DMS114 treated with DMSO at 0.1 percent for 48 hours (cell line): ENCODE measurements around the gene SYPL1.
"Not testable (repeated sequence)": the region's sequence is repeated elsewhere in the genome, so short reads cannot be mapped to it uniquely, and the experiment has no call there.

ENCODE experiments used
- DNase-seq: peaks from one replicate; lab custom pipeline; 2025; ENCODE audit not compliant: unreplicated experiment; lab: John Stamatoyannopoulos, UW

SYPL1 gene

DNA sequence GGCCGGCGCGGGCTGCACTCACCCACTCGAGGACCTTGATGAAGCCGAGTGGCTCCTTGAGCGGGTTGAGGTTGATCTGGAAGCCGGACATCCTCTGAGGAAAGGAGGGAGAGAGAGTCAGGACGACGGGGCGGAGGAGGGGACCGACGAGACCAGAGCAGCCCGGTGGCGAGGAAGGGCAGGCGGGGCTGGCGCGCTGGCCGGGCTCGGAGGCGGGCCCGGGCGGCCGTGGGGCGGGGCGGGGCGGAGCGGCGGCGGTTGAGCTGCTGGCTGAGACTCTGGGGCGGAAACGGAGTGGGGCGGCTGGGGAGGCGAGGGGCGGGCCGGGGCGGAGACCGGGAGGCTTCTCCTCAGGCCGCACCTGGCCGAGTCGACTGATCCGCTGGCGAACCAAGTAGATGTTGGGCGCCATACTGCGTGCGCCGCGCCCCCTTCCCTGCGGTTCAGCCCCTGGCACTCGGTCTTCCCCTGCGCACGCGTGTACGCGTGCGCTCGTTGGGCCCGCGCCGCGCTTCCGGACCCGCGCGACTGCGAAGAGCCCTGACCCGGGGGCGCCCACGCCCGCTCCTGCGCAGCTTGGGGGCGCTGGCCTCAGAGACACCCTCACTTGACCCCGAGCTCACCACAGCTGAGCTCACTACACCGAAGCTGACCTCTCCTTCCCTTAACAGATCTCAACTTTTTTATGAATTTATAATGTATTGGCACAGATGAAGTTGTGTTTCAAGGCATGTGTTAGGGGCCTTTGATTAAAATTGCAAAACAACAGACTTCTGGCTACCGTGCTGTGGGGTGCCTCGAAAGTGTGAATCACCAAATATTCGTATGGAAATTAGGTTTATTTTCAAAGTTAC lies at the start of gene SYPL1:
Gene SYPL1, minus strand, starts transcription at position 195 of the 854 bp plus-strand sequence. Its CDS starts 104 bp downstream, at position 91.
- DNase-seq, result peak; percentile 70

DNA sequence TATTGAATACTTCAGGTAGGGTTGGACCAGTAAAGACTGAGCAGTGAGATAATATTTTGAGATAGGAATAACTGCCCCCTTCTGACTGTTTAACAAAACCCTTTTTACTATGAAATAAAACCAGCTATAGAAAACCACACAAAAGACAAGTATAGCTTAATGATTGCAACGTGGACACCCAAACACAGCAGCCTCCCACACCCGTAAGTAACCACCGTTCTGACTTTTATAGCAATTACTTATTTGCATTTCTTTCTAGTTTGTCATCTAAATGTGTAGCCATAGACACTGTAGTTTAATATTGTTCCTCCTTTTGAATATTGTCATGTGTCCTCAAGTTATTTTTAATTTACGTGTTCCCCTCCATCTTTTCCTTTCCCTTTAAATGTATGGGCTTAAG lies 42.9 kb upstream of the SYPL1 start:
- DNase-seq, result no peak

DNA sequence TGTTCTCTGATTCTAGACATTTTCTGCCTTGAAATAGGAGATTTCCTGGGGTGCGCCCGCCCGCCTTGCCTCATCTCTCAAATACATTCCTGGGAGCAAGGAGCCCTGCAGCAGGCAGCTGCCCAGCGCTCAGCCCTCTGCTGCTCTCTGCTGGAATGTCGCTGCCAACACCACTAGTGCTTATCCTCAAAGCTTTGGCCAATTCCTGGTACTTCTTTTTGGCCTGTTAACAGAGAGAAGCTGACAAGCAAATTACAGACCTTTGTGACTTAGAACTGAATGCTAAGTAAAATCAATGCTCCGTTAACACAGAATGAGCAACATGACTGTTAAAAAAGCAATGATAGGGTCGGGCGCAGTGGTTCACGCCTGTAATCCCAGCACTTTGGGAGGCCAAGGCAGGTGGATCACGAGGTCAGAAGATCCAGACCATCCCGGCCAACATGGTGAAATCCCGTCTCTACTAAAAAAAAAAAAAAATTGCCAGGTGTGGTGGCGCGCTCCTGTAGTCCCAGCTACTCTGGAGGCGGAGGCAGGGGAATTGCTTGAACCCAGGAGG lies 41.9 kb upstream of the SYPL1 start:
- peak; percentile 70 for DNase-seq

DNA sequence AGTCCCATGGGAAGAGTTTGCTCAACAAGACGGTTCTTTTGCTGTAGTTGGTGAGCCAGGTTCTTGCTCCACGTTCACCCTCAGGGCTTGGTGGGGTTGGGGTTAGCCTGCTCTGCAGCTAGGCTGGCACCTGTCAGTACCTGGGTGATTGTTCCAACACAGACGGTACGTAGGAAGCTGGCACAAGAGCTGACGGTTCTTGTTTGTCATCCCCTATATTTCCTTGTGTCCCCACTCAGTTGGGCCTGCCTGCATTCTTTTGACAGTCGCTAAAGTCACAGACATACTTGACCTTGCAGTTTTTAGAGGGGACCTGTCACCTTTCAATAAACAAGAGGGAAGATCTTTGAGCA lies 40.2 kb upstream of the SYPL1 start:
- DNase-seq, result no peak

DNA sequence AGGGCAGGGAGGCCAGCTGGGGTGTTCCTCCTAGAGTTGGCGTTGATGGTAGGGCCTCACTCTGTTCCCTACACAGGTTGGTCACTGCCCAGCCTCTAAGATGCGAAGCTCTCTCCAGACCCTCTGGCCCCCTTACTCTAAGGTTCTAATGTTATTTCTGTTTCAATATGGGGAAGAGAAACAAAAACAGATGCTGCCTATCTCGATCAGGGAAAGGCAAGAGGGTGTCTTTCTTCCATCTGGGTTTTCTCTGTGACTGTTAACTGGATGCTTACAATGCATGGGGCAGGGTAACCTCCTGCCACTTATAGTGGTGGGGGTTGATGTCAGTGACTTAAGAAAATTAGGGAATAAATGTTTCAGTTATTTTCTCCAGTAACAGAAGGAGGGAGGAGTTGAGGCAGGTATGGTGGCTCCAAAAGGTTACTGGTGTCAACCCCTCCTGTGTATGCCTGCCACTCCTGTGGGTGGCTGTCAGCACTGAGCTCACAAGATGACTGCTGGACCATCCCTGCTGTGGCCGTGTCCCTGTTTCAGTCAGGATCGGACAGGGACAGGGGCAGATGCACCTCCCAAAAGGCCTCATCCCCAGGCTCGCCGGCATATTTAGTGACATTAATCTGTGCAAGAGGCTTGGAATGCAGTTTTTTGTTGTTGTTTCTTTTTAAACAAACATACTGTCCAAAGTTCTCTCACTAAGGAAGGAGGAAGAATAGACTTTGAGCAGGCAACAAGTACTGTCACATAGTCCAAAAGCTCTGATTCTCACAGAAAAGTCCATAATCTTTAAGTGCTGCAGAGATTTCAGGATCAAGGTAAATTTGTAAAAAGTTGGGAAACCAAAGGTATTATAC lies 39.6 kb upstream of the SYPL1 start:
- DNase-seq, result no peak

DNA sequence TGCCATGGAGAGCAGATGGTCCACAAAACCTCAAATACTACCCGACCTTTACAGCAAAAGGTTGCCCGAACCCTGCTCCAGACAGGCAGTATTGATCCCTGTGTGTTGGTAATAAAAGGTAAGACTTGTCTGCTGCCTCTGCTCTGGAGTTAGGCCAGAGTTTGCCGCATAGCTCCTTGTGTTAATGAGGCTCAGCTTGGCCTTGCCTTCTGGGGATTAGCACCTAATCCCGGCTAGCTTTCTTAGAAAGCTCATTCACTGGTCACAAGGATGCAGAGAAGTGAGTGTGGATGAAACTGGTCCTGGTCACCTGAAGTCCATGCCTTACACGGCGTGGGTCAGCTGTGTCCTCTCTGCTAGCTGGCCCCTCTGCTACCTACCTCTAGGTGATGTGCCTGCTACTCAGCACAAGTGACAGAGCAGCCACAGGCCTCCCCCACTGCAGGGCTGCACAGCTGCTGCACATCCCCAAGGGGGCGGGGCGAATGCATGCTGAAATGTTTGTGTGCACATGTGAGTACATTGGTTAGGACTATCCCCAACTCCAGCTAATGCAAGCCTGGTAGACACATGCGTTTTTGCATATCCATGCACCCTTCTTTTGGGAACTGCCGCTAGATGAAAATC lies 31.7 kb upstream of the SYPL1 start:
- DNase-seq, result no peak

DNA sequence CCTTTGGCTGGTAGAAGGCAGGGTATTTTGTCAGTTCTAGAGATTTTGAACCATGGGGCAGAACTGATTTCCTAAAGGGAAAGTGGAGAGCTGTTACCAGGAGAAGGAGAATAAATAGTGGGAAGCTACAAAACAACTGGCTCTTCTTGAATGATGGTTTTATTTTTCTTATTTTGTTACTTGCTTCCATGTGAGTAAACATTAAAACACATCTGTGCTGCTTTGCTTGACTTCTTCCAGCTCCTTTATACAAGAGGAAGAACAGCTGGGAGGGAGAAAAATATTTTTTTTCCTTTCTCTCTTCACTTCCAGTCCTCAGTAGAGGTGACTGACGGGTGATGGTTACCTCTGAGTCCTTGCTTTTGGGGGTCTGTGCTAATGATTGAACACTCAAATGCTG lies 30.0 kb upstream of the SYPL1 start:
- DNase-seq, result no peak

DNA sequence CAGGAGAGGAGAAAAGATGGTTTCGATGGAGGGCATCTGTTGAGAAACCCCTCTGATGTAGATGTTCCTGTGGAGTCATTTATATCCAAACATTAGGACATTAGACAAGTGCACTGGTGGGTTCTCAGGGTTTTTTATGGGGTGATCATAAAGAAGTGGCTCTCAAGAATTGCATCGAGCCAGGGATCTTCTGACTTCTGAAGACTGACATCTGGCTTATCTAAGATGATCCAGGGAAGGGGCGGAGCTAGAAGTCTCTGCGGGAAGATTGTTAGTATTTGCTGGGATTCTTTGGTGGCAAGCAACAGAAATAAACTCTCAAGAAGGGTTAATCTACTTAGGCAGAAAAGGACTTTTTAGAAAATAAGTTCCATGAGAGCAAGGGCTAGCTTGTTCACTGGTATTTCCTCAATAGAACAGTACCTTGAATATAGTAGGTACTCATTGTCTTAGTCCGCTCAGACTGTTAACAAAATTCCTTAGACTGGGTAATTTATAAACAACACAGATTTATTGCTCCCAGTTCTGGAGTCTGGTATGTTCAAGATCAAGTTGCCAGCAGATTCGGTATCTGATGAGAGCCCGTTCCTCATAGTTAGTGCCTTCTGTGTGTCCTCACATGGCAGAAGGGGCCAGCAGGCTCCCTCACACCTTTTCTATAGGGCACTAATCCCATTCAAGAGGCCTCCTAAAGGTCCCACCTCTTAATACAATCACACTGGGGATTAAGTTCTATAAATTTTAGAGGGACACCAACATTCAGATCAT lies 28.5 kb upstream of the SYPL1 start:
- DNase-seq, result no peak

DNA sequence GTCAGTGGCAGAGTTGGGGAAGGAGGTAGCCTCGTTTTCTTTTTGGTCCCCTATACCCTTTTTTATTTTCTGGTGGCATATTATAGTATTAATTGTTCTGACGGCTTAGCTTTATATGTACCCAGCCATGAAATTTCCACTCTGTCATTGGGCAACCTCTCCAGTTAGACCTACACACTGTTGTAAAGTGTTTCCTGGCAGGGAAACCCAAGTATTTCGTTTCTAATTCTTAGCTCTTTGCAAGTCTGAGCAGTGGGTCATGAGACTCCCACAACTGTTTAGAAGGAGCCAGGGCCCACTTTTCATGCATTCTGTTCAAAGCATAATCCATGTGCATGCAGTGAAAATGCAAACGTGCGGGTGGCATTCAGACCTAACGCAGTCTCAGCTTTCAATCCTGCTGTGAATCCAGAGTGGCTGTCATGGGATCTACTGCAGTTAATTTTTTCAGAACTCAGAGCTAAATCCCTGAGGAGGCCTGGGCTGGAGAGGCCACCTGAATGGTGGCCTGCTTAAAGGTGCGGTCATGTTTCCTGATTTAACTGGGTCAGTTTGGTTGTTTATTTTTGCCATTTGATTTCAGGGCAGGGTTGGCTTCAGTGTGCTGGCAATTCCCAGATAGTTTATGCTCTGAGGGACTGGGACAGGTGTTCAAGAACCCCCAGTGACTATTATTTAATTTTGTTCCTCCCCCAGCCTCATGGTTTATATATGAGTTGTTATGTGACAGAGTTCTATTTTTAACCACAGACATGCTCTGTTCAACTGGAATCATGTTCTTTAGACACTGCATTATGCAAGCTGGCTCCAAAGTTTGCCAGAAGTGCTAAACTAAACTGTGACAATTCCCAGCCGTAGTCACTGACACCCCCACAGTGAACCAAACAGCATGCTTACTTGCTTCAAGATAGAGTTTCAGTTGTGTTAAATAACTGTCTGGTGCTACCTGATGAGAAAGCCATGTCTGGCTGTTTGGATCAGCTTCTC lies 27.4 kb upstream of the SYPL1 start:
- DNase-seq, result no peak

DNA sequence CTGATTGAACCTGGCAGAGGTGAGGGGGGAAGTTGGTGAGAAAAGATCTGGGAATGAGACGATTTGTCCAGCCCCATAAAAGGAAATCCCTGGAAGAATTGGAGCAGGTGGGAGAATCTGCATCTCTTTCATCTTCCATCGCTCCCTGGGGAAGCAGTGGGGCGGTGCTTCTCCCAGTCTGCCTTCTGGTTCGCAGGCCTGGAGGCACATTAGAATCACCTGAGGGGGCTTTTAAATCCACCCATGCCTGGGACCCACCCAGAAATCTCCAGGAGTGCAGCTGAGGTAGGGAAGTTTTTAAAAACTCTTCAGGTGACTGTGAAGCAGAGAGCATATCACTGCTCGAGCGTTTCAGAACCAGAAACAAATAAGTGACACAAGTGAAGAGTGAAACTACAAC lies 26.7 kb upstream of the SYPL1 start:
- no peak for DNase-seq

DNA sequence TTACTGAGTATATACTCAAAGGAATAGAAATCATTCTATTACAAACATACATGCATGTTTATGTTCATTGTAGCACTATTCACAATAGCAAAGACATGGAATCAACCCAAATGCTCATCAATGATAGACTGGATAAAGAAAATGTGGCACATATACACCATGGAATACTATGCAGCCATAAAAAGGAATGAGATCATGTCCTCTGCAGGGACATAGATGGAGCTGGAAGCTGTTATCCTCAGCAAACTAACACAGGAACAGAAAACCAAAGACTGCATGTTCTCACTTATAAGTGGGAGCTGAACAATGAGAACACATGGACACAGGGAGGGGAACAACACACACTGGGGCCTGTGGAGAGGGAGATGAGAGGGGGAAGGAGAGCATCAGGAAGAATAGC lies 26.1 kb upstream of the SYPL1 start:
- DNase-seq, result not testable (repeated sequence)

DNA sequence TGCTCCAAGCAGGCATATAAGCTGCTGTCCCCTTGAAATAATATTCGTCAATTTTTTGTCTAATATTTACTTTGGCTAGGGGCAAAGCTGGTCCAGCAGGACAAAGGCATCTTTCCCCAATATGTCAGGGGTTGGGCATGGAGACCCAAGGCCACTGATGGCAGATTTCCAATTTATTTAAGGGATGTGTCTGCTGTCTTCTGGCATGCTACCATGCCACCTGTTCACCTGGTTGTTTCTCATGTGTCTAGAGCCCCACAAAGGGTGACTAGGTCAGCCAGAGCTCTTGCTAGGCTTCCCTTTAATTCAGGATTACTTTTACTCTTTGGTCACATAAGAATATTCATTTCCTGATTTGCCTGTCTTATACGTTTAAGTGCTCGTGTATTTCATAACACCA lies 22.1 kb upstream of the SYPL1 start:
- no peak for DNase-seq

DNA sequence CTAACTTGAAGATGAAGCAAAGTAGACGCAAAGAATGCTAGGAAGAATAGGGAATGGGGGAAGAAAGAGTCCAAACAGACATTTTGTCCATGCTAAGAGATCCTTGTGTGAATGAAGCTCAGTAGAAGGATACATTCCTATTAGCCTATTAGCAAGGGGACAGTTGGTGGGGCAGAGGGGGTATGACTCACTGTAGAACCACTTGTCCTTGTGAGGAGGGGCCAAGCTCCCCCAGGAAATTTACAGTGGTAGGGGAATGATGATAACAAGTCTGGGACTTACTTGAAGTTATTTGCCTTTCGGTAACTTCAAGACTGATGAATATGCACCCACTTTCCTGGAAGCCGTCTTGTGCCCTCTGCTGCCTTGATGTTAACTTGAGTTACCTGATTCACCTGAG lies 17.2 kb upstream of the SYPL1 start:
- DNase-seq, result no peak

DNA sequence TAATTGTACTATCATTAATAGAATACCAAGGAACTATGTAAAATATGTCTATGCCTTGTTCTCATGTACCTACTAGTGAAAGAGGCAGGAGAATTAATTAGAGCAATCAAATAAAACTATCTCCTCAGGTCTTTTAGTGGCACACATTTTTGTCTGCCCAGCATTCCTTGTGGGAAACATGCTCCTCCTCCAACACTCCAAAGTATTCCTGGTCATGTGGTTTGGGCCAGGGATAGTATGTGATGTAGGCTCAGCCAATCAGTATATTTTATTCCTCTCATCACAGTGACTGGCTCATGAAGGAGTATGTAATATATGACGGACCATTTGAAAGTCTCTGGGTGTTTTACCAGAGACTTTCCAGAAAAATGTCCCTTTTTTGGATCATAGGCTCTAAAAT lies 16.7 kb upstream of the SYPL1 start:
- DNase-seq, result no peak

DNA sequence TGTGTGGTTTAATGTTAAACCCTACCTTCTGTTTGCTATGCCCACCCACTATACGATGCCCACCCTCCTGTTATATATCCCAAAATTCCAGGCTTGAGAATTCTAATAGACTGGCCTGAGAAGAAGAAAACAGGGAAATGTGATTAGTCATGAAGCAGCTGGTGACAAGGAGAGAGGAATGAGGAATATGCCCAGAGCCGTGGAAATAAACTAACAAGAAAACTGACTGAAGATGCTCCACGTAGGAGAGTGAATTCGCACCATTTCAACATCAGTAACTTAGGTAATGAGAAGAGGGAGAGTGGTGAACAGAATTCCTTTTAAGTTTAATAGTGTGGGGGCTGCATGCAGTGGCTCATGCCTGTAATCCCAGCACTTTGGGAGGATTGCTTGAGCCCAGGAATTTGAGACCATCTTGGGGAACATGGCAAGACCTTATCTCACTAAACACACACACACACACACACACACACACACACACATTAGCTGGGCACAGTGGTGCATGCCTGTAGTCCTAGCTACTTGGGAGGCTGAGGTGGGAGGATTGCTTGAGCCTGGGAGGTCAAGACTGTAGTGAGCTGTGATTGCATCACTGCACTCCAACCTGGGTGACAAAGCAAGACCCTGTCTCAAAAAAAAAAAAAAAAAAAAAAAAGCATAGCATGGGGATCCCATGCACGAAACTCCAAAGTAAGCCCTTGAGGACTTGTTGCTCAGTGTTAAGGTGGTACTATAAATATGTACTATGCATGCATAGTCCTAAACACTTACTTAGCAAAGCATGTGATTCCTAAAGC lies 16.1 kb upstream of the SYPL1 start:
- DNase-seq, result no peak

DNA sequence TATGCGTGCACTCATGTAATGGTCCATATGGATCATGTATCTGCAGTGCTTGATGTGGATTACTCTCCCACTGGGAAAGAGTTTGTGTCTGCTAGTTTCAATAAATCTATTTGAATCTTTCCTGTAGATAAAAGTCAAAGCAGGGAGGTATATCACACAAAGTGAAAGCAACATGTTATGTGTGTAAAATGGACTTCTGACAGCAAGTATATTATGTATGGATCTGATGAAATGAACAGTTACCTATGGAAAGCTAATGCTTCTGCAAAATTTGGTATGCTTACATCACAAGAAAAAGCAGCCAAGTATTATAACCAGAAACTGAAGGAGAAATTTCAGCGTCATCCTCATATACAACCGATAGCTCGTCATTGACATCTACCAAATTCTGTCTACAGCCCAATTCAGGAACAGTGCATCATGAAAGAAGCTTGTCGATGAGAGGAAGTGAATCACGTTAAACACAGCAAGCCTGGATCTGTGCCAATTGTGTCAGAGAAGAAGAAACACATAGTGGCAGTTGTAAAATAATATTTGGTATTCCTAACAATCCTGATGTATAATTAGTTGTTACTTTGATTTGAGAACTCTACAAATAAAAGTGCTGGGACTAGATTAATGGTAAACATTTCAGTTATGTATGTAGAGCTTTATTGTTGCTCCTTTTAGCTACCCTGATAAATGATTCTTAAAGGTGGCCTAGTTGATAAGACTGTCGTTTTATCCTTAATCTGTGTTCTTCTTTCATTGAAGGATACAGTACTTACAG lies 14.2 kb upstream of the SYPL1 start:
- DNase-seq, result no peak

DNA sequence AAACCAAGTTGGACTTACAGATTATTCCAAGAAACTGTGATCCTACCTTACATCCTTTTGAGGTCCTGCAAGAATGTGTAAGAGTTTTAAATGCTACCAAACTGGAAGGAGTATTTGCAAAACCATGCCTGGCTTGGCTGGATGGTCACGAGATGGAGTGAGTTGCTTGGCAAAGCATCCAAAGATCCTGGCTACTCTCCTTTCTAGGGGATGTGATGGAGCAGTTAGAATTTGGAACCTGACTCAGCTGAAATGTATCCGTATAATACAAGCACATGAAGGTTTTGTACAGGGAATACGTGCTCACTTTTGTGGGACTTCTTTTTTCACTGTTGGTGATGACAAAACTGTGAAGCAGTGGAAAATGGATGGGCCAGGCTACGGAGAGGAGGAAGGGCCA lies 13.3 kb upstream of the SYPL1 start:
- no peak for DNase-seq

DNA sequence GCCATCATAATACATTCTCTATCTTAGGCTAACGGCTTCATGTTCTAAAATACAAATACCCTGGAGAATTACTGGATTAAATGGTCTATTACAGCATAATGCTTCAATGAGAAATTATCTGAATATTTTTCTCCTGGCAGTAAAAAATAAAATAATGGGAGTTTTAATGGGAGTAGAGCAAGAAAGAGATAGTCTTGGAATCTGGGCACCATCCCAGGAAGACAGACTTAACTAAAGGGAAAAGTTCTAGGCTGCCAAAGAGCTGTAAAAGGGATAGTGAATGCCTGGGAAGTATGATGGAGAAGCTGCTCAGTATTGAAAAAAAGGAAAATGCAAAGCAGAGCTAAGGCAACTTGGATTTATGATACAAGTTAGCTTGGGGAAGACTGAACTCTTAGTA lies 12.1 kb upstream of the SYPL1 start:
- no peak for DNase-seq
